Panc1 (cell line): ENCODE measurements around the gene STARD10. TPM values are rescaled to one million over a fixed set of nuclear protein-coding genes. Genes with fewer than 3 reads are reported as not detected.

ENCODE experiments used
- ATAC-seq: fragments of 200-7000 bp; cut with Tn5 transposase; 2 replicates; pipeline ENCODE4 v1.9.1; 2020; ENCODE audit warnings: mild to moderate bottlenecking, moderate library complexity
- BruUV-seq: library from RNA; stranded (reverse); fragments of 400-500 nt; replicated peaks from 2 replicates; lab custom pipeline; 2021; lab: Mats Ljungman, UMichigan
- CTCF ChIA-PET: fragments of 300-600 bp; sonication (Branson Sonifier 250); formaldehyde crosslinking; loops from one replicate; lab custom pipeline; 2022; ENCODE audit warnings: antibody characterized with exemption; lab: Charles Lee
- POLR2A ChIA-PET: fragments of 300-600 bp; sonication (Branson Sonifier 250); formaldehyde crosslinking; loops from one replicate; lab custom pipeline; 2022; ENCODE audit warnings: antibody characterized with exemption; lab: Charles Lee
- DNase-seq: peaks from one replicate; pipeline ENCODE4 v3.0.0-alpha.2; 2010; ENCODE audit warnings: low read depth, low spot score
- H3K27ac ChIP-seq: 2 replicates; pipeline ENCODE4 v1.5.1; 2011; ENCODE audit warnings: mild to moderate bottlenecking, low read length, inconsistent platforms
- H3K27me3 ChIP-seq: fragments of 200-500 bp; sonication (Bioruptor generic); 2 replicates; pipeline ENCODE4 v1.6.0; 2014; ENCODE audit warnings: low read length, inconsistent platforms; ENCODE audit not compliant: control insufficient read depth, insufficient read depth
- H3K36me3 ChIP-seq: fragments of 200-500 bp; sonication (Bioruptor generic); 2 replicates; pipeline ENCODE4 v1.5.1; 2014; ENCODE audit warnings: inconsistent platforms, mild to moderate bottlenecking, low read length, moderate library complexity; ENCODE audit not compliant: control insufficient read depth, insufficient read depth
- H3K4me1 ChIP-seq: 2 replicates; pipeline ENCODE4 v1.5.1; 2011; ENCODE audit warnings: inconsistent platforms, mild to moderate bottlenecking, low read length, moderate library complexity; ENCODE audit not compliant: control insufficient read depth, insufficient read depth
- H3K4me3 ChIP-seq, 2 experiments: 2 replicates each; pipeline ENCODE4 v1.5.1; 2011 to 2012; ENCODE audit warnings: low read depth in 2 of 2, low read length in 2 of 2, mild to moderate bottlenecking in 2 of 2, inconsistent platforms in 1 of 2, moderate library complexity in 1 of 2
- H3K9me3 ChIP-seq: fragments of 200-500 bp; sonication (Bioruptor generic); 2 replicates; pipeline ENCODE4 v1.5.1; 2014; ENCODE audit warnings: low read depth, mild to moderate bottlenecking, inconsistent platforms, low read length, moderate library complexity; ENCODE audit not compliant: control insufficient read depth, insufficient read depth
- CTCF ChIP-seq: fragments of 450-650 bp; IDR thresholded peaks from 2 replicates; pipeline ENCODE4 v1.5.1; 2017; ENCODE audit warnings: mild to moderate bottlenecking
- POLR2AphosphoS5 ChIP-seq: IDR thresholded peaks from 2 replicates; pipeline ENCODE4 v1.6.1; 2012; ENCODE audit warnings: mild to moderate bottlenecking, low read depth, low read length, moderate library complexity
- SIN3A ChIP-seq: IDR thresholded peaks from 2 replicates; pipeline ENCODE4 v1.6.1; 2012; ENCODE audit warnings: low read depth, mild to moderate bottlenecking, low read length, moderate library complexity, borderline replicate concordance; ENCODE audit not compliant: insufficient read depth
- TCF7L2 ChIP-seq: IDR thresholded peaks from 2 replicates; pipeline ENCODE4 v1.6.1; 2011; ENCODE audit warnings: mild to moderate bottlenecking, low read depth, low read length, inconsistent platforms
- in situ Hi-C: cut with HindIII; loops from 2 replicates; pipeline ENCODE4 v1.10.0; 2016; ENCODE audit warnings: low sequenced_read_pairs, low pct_unique_long_range_greater_than_20kb
- intact Hi-C: fragments of 100-400 bp; cut with micrococcal nuclease; formaldehyde crosslinking; loops from one replicate; pipeline ENCODE4 v1.10.0; 2022; ENCODE audit not compliant: unreplicated experiment
- total RNA-seq: library from RNA; stranded (reverse); gene quantifications from one replicate; pipeline ENCODE4 v1.2.1, GENCODE V29; 2021; ENCODE audit not compliant: unreplicated experiment
- TF ChIP-seq, protein P1 (sequence below), 2 experiments: IDR thresholded peaks; 2 replicates each; pipeline ENCODE4 v1.6.1; 2011 to 2012; ENCODE audit warnings: low read depth in 2 of 2, control low read depth in 1 of 2, low read length in 1 of 2, mild to moderate bottlenecking in 1 of 2, moderate library complexity in 1 of 2; ENCODE audit not compliant: insufficient read depth in 1 of 2

The STARD10 gene
- total RNA-seq, 1 experiment from 2014 or later = 32.1 TPM

DNA sequence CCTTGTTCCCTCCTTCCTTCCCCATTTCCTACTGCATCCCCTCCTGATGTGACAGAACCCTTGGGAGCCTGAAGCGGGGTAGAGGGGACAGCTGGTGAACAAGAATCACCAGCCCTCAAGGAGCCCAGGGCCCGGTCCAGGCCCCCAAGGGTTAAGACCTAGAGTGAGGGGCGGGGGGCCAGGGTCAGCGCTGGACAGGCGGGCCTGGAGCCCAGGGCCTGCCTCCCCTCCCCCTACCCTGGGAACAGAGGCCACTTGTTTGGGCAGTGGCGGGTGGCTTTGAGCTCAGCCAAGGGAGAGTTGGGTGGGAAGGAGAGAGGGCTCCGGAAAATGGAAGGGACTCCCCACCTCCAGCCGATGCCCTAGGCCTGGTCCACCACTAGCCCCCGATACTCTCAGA, 43.8 kb downstream of the STARD10 start:
- Histone ChIP-seq H3K9me3 (no peaks in the 10 kb centered on the region), H3K4me3 (no peak overlapping the region), H3K36me3 (peaks cover 6% of the 10 kb centered on the region; the same call in 1 of the 2 replicates), H3K27ac (no peak overlapping the region), H3K27me3 (no peaks in the 10 kb centered on the region), H3K4me1 (peaks cover 17% of the 10 kb centered on the region)
- BruUV-seq = no TSS peak
- intact Hi-C loops = no loop called here
- no peak for TF ChIP-seq POLR2AphosphoS5
- TF ChIP-seq CTCF = no peak
- TF ChIP-seq TCF7L2 = no peak
- no peak for TF ChIP-seq SIN3A
- TF ChIP-seq, protein P1, sequence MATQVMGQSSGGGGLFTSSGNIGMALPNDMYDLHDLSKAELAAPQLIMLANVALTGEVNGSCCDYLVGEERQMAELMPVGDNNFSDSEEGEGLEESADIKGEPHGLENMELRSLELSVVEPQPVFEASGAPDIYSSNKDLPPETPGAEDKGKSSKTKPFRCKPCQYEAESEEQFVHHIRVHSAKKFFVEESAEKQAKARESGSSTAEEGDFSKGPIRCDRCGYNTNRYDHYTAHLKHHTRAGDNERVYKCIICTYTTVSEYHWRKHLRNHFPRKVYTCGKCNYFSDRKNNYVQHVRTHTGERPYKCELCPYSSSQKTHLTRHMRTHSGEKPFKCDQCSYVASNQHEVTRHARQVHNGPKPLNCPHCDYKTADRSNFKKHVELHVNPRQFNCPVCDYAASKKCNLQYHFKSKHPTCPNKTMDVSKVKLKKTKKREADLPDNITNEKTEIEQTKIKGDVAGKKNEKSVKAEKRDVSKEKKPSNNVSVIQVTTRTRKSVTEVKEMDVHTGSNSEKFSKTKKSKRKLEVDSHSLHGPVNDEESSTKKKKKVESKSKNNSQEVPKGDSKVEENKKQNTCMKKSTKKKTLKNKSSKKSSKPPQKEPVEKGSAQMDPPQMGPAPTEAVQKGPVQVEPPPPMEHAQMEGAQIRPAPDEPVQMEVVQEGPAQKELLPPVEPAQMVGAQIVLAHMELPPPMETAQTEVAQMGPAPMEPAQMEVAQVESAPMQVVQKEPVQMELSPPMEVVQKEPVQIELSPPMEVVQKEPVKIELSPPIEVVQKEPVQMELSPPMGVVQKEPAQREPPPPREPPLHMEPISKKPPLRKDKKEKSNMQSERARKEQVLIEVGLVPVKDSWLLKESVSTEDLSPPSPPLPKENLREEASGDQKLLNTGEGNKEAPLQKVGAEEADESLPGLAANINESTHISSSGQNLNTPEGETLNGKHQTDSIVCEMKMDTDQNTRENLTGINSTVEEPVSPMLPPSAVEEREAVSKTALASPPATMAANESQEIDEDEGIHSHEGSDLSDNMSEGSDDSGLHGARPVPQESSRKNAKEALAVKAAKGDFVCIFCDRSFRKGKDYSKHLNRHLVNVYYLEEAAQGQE (IDR thresholded peaks at IDR 0.05; ENCODE audit: insufficient read depth in 1 of 2, low read depth in 2 of 2, low read length in 1 of 2) = no peak
- in situ Hi-C loops = no loop called here
- POLR2A ChIA-PET = no interaction called here
- ATAC-seq (no peak), DNase-seq (no peak)
- CTCF ChIA-PET = interaction anchor here (0.6 kb wide), 1 partner anchor 175 kb away, joined by 3 read pairs; no protein-coding TSS in a partner anchor

GRCh38 chr11:72747289-72747855, 46.5 kb downstream of the STARD10 start:
- TF ChIP-seq, protein P1 (IDR thresholded peaks at IDR 0.05; ENCODE audit: insufficient read depth in 1 of 2, low read depth in 2 of 2, low read length in 1 of 2) = no peak
- TF ChIP-seq POLR2AphosphoS5 (no peak), SIN3A (no peak), CTCF (no peak), TCF7L2 (no peak)
- ChIA-PET CTCF (interaction anchor here (1.2 kb wide), 1 partner anchor 22 kb away, joined by 4 read pairs; no protein-coding TSS in a partner anchor), POLR2A (no interaction called here)
- Histone ChIP-seq H3K36me3 (peaks cover 6% of the 10 kb centered on the region; the same call in 1 of the 2 replicates), H3K27me3 (no peaks in the 10 kb centered on the region), H3K4me3 (no peak overlapping the region), H3K27ac (no peak overlapping the region), H3K9me3 (no peaks in the 10 kb centered on the region), H3K4me1 (peaks cover 12% of the 10 kb centered on the region)
- BruUV-seq = no TSS peak
- DNase-seq (no peak), ATAC-seq (no peak)
- in situ Hi-C loops (no loop called here), intact Hi-C loops (no loop called here)
